ENCODE measurements around the gene COMMD8. TPM values are rescaled to one million over a fixed set of nuclear protein-coding genes. Genes with fewer than 3 reads are reported as not detected.

Gene COMMD8
- total RNA-seq, 1 donor from 2014 or later = 8.2 TPM

- no peak overlapping the region for H3K27ac Mint-ChIP-seq (ENCODE audit: unreplicated experiment)
- no peaks in the 10 kb centered on the region for H3K36me3 Mint-ChIP-seq (ENCODE audit: unreplicated experiment)
- TF ChIP-seq CTCF (IDR thresholded peaks at IDR 0.05; ENCODE audit: partially characterized antibody, unreplicated experiment) = no peak
- no peaks in the 10 kb centered on the region for H3K27me3 Mint-ChIP-seq (ENCODE audit: unreplicated experiment)
- H3K4me3 Mint-ChIP-seq (ENCODE audit: unreplicated experiment) = no peak overlapping the region
- H3K9me3 Mint-ChIP-seq (ENCODE audit: unreplicated experiment) = no peaks in the 10 kb centered on the region
- no peak for DNase-seq
- H3K4me1 Mint-ChIP-seq (ENCODE audit: low read depth, unreplicated experiment) = no peaks in the 10 kb centered on the region
Measured at GRCh38 chr4:47499700-47500099, 36.2 kb upstream of the COMMD8 start.

- Mint-ChIP-seq H3K9me3 (ENCODE audit: unreplicated experiment) (no peaks in the 10 kb centered on the region), H3K4me1 (ENCODE audit: low read depth, unreplicated experiment) (no peaks in the 10 kb centered on the region), H3K36me3 (ENCODE audit: unreplicated experiment) (no peaks in the 10 kb centered on the region), H3K4me3 (ENCODE audit: unreplicated experiment) (no peak overlapping the region), H3K27ac (ENCODE audit: unreplicated experiment) (no peak overlapping the region), H3K27me3 (ENCODE audit: unreplicated experiment) (no peaks in the 10 kb centered on the region)
- no peak for TF ChIP-seq CTCF (IDR thresholded peaks at IDR 0.05; ENCODE audit: partially characterized antibody, unreplicated experiment)
- no peak for DNase-seq
Measured at GRCh38 chr4:47498899-47499298, 35.4 kb upstream of the COMMD8 start.

DNA sequence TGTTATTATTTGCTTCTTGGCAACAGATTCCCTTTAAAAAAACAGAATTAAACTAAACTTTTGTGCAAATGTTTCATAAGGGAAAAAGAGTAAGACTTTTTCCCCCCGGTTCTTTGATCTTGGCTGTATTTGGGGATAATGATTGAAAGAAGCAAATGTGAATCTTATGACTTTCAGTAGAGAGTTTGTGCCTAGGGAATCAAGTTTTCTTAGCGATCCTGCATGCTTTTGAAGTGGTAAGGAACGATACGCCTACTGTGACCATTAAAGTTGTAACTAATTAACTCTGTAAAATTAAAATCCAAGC is 30.6 kb upstream of the COMMD8 start:
- H3K4me1 Mint-ChIP-seq (ENCODE audit: low read depth, unreplicated experiment) = no peaks in the 10 kb centered on the region
- H3K4me3 Mint-ChIP-seq (ENCODE audit: unreplicated experiment) = no peak overlapping the region
- no peaks in the 10 kb centered on the region for H3K9me3 Mint-ChIP-seq (ENCODE audit: unreplicated experiment)
- no peaks in the 10 kb centered on the region for H3K36me3 Mint-ChIP-seq (ENCODE audit: unreplicated experiment)
- TF ChIP-seq CTCF (IDR thresholded peaks at IDR 0.05; ENCODE audit: partially characterized antibody, unreplicated experiment) = no peak
- no peak for DNase-seq
- H3K27me3 Mint-ChIP-seq (ENCODE audit: unreplicated experiment) = no peaks in the 10 kb centered on the region
- H3K27ac Mint-ChIP-seq (ENCODE audit: unreplicated experiment) = no peak overlapping the region

DNA sequence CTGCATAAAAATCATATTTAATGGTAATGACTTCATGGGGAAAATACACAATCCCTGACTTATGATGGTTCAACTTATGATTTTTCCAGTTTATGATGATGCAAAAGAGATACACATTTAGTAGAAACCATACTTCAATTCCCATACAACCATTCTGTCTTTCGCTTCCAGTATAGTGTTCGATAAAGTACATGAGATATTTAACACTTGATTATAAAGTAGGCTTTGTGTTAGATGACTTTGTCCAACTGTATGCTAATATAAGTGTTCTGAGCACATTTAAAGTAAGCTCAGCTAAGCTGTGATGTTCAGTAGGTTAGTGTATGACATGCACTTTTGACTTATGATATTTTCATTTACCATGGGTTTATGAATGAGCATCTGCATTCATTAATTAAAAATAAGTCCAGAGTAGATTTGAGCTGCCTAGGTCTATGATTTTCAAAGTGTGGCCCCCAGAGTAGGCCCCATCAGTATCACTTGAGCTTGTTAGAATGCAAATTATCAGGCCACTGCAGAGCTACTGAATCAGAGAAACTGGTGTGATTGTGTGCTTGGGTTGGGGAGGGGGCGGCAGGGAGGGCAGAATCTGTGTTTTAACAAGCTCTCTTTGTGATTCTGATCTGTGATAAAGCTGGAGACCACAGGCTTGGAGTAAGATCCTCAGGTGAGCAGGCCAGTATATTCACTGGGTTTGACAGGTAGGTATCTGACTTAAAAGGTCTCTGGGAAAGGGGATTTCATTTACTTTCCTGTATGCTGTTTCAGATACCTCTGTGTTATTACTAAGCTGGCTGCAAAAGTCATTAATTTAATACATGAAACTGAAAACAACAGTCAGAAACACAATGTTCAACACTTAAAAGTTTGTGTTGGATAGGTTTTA is 30.0 kb upstream of the COMMD8 start:
- no peak for DNase-seq
- no peaks in the 10 kb centered on the region for H3K27me3 Mint-ChIP-seq (ENCODE audit: unreplicated experiment)
- no peaks in the 10 kb centered on the region for H3K4me1 Mint-ChIP-seq (ENCODE audit: low read depth, unreplicated experiment)
- H3K36me3 Mint-ChIP-seq (ENCODE audit: unreplicated experiment) = no peaks in the 10 kb centered on the region
- H3K9me3 Mint-ChIP-seq (ENCODE audit: unreplicated experiment) = no peaks in the 10 kb centered on the region
- no peak overlapping the region for H3K4me3 Mint-ChIP-seq (ENCODE audit: unreplicated experiment)
- no peak for TF ChIP-seq CTCF (IDR thresholded peaks at IDR 0.05; ENCODE audit: partially characterized antibody, unreplicated experiment)
- H3K27ac Mint-ChIP-seq (ENCODE audit: unreplicated experiment) = no peak overlapping the region

GRCh38 chr4:47490550-47490949 is 27.0 kb upstream of the COMMD8 start:
- Mint-ChIP-seq H3K4me1 (ENCODE audit: low read depth, unreplicated experiment) (peaks cover 3% of the 10 kb centered on the region), H3K4me3 (ENCODE audit: unreplicated experiment) (no peak overlapping the region), H3K9me3 (ENCODE audit: unreplicated experiment) (no peaks in the 10 kb centered on the region), H3K27me3 (ENCODE audit: unreplicated experiment) (no peaks in the 10 kb centered on the region), H3K36me3 (ENCODE audit: unreplicated experiment) (no peaks in the 10 kb centered on the region), H3K27ac (ENCODE audit: unreplicated experiment) (no peak overlapping the region)
- DNase-seq = peak; percentile 27
- TF ChIP-seq CTCF (IDR thresholded peaks at IDR 0.05; ENCODE audit: partially characterized antibody, unreplicated experiment) = peak; percentile 68

All from glutamatergic neuron (in vitro differentiated cells).